GM18502 (cell line): ENCODE measurements around the gene CCL4L2.
A peak's percentile ranks its signal among the peaks of the same experiment; 100 is the strongest.
"Not testable (repeated sequence)": the region's sequence is repeated elsewhere in the genome, so short reads cannot be mapped to it uniquely, and the experiment has no call there.

ENCODE experiments used
- ATAC-seq: cut with Tn5 transposase; IDR thresholded peaks from one replicate; pipeline ENCODE4 v1.9.1; 2021; ENCODE audit warnings: mild to moderate bottlenecking; ENCODE audit not compliant: unreplicated experiment, poor library complexity

Gene CCL4L2

DNA sequence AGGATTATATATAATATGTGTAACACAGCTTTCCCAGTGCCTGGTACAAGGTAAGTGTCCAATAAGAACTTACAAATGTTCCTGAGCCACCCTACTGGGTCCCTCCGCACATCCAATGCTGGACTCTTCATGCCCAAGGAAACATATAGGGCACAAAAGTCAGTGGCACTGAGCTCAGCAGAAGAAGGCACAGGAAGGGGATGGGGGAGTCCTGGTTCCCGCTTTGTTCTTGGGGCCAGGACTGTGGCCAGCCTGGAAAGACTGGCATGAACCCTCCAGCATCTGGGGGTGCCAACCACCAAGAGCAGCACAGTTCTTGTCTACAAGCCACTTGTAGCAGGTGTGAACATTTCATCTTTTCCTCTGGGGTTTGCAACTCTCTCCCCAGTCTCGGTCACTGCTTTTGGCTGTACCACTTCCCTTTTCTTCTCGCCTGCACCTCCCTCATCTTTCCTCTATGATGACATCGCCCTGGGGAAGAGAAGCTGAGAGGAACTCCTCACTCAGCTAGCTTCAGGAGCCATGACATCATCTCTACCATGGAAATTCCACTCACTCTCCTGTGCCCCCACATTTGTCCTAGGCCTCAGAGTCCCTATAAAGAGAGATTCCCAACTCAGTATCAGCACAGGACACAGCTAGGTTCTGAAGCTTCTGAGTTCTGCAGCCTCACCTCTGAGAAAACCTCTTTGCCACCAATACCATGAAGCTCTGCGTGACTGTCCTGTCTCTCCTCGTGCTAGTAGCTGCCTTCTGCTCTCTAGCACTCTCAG lies at the start of gene CCL4L2:
Gene CCL4L2, plus strand, starts transcription at position 625 of the 773 bp plus-strand sequence.
- ATAC-seq = peak; percentile 68

GRCh38 chr17:36168836-36169235 lies 42.0 kb upstream of the CCL4L2 start:
- not testable (repeated sequence) for ATAC-seq

DNA sequence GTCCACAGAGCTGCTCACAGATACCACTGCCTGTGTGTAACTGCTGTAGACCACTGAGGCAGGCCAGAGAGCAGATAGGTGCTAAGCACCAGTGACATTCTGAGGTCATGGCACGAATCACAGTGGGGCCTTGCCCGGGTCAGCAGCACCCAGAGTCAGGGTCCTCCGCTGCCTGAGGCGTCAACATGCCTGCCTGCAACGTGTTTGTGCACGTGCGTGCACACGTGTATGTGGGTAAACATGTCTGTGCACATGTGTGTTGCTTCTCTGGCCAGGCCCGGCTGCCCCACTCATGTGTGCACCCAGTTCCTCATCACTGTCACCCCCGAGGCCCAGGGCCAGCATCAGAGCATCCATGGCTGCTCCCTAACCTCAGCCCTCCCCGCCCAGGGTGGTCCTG lies 34.3 kb upstream of the CCL4L2 start, which contains the start of gene TBC1D3B:
Gene TBC1D3B, minus strand, starts transcription at position 101 of the 400 bp plus-strand sequence. CDS start 1,586 bp downstream, outside the sequence.
- not testable (repeated sequence) for ATAC-seq

DNA sequence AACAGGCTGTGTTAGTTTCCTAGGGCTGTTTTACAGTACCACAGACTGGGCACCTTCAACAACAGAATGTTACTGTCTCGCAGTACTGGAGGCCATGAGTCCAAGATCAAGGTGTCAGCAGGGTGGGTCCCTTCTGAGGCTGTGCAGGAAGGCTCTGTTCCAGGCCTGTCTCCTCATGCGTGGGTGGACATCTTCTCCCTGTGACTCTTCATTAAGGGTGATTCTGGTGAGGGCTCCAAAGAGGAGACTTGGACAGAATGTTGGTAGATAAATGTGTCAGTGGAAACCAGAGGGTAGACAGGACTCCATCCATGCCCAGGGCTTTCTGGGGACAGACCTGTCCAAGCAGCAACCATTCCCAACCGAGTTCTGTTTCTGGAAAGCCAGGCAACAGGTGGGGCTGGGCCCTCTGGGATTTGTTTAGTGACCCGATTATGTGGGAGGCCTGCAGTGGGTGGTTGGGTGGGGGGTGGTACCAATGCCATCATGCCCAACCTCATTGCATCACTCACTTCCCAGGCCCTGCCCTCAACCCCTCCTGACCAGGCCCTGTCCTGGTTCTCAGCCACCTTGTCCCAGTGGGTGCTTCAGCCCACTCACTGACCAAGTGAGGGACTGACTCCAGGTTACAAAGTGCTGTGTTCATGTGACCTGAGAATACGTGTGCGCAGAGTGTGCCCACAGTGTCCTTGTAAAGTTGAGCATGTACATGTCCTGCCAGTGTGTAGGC lies 29.3 kb upstream of the CCL4L2 start:
- not testable (repeated sequence) for ATAC-seq

- no peak for ATAC-seq
These were observed 28.5 kb upstream of the CCL4L2 start for GRCh38 chr17:36182176-36183000.

GRCh38 chr17:36183001-36183971 lies 27.6 kb upstream of the CCL4L2 start:
- peak; percentile 31 for ATAC-seq

DNA sequence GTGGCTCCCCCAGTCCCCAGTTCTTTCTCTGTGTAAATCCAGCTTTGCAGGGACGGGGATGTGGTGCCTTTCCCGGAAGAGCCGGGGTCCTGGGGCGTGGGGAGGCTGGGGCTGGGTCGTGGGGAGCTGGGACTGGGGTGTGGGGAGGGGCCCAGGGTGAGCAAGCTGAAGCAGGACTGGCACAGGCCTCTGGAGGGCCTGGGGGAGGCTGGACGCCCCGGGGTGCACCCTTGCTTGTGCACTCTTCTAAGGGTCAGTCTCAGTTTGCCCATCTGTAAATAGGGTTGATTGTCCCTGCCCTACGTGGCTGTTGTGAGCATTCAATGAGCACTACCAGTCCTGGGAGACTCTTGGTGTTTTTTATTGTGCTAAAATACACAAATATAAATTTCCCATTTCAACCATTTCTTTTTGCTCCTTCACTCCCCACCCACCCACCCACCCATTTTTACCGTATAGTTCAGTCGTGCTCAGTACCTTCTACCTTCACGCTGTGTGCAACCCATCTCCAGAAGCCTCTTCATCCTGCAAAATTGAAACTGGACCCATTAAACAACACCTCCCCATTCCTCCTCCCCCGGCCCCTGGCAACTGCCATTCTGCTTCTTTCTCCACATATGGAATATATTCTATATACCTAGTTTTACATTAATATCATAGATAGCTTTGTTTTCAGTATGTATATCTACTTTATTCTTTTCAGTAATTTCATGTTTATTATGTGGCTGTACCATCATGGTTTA lies 26.7 kb upstream of the CCL4L2 start:
- ATAC-seq = no peak

- ATAC-seq = no peak
These were observed 25.4 kb upstream of the CCL4L2 start for GRCh38 chr17:36185416-36185815.

DNA sequence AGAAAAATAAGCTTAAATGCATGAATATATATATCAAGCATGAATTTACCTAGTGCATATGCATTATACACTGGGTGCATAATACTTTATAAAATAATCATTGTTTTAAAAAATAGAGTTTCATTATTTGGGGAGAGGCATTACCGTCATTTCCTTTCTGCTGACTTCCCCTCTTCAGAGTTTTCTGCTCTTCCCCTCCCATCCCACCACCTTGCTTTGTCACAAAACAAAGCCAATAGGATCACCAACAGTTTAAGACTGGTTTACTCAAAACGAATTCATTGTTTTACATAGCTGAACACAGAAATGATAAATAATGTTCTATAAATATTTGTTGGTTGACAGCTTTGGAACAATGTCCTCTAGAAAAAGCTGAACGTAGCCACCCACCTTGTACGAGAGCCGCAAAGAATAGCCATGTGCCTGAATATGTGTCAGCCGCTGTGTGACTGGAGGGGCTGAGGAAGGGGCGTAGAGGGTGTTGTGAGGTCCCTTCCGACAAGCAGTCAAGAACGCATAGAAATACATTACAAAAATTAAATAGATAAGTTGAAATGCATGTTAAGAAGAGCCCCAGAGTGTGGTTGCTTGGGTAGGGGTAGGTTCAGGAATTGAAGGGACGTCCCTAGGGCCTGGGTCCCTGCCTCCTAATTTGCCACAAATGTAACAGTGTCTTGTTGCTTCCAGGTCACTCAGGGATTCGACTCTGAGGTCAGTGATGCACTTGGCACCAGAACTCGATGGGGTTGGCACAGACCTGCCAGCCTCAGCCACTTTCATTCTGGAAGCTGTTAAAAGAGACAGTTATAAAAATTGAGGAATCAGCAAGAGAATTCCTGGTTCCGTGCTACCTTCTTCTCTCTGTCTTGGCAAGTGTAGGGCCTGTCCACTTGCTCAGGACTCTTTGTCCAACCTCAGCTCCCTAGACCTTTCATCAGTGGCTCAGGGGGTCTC lies 23.8 kb upstream of the CCL4L2 start:
- not testable (repeated sequence) for ATAC-seq

GRCh38 chr17:36187943-36188665 lies 22.8 kb upstream of the CCL4L2 start:
- not testable (repeated sequence) for ATAC-seq

DNA sequence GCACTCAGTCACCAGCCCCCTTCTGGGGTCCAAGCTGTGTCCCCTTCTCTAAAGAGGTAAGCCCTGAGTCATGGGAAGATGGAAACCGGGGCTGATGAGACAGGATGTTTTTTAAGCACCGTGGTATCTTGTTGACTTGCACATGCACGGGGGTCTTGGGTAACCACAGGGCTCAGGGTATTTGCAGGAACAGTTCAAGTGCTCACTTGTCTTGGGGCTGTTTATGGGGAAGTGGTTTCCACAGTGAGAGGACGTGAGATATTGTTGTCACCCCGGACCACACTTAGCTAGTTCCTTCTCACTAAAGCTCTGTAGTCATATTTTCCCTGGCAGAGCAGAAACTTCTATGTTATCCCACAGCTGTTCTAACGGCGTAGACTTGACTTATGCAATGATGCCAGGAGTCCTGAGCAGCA lies 22.0 kb upstream of the CCL4L2 start:
- ATAC-seq = peak; percentile 67

- ATAC-seq = not testable (repeated sequence)
These were observed 20.9 kb upstream of the CCL4L2 start for GRCh38 chr17:36189993-36190392.

- not testable (repeated sequence) for ATAC-seq
These were observed 20.1 kb upstream of the CCL4L2 start for GRCh38 chr17:36190549-36191330.

- ATAC-seq = no peak
These were observed 17.6 kb upstream of the CCL4L2 start for GRCh38 chr17:36193216-36193775.

GRCh38 chr17:36194147-36194831 lies 16.6 kb upstream of the CCL4L2 start:
- ATAC-seq = not testable (repeated sequence)
